K562 (cell line): Measurements from ENCODE around the gene PLXNA2. TPM values are rescaled to one million over a fixed set of nuclear protein-coding genes. Genes with fewer than 3 reads are reported as not detected.

Experiments used
- ATAC-seq: fragments of 200-7000 bp; cut with Tn5 transposase; 3 replicates; pipeline ENCODE4 v1.9.1; 2020; ENCODE audit warnings: moderate library complexity
- BruUV-seq: library from RNA; stranded (reverse); fragments of 400-500 nt; replicated peaks from 2 replicates; lab custom pipeline; 2021; lab: Mats Ljungman, UMichigan
- CTCF ChIA-PET: fragments of 300-600 bp; formaldehyde crosslinking; extraction: SDS; loops from one replicate; lab custom pipeline; 2021; ENCODE audit warnings: low intra/inter-chr PET ratio; lab: Yijun Ruan, JAX
- POLR2A ChIA-PET: fragments of 300-600, 350-650 bp; sonication (Branson Sonifier 250); formaldehyde crosslinking; extraction: SDS; loops from one replicate; lab custom pipeline; 2021; ENCODE audit warnings: antibody characterized with exemption, inconsistent platforms; lab: Yijun Ruan, JAX
- DNase-seq, 4 experiments: peaks; one replicate each; pipeline versions ENCODE4 v3.0.0 to v3.0.0-alpha.2; 2011 to 2018; ENCODE audit warnings: low spot score in 3 of 4, mixed read lengths in 3 of 4; ENCODE audit errors: extremely low read depth in 1 of 4
- FAIRE-seq: peaks from 2 replicates; lab custom pipeline; 2011; peaks lifted over from hg19 to GRCh38; lab: Jason Lieb, UNC
- H2AFZ ChIP-seq: 2 replicates; pipeline ENCODE4 v1.6.0; 2011; ENCODE audit warnings: low read depth, low read length, control low read depth, inconsistent platforms
- H3K27ac ChIP-seq: fragments of 200-600 bp; 3 replicates; pipeline ENCODE4 v1.8.0; 2011; ENCODE audit warnings: low read depth, mild to moderate bottlenecking, control low read depth, inconsistent platforms, low read length, moderate library complexity, mixed read lengths; ENCODE audit errors: extremely low read depth
- H3K27me3 ChIP-seq, 2 experiments: fragments of 300-600 bp in 1 of 2; 2 replicates in 1 of 2; 3 replicates in 1 of 2; pipeline versions ENCODE4 v1.6.0 to v1.8.0; 2011; ENCODE audit warnings: inconsistent platforms in 2 of 2, low read length in 2 of 2, mild to moderate bottlenecking in 1 of 2, mixed read lengths in 1 of 2, moderate library complexity in 1 of 2; ENCODE audit not compliant: control insufficient read depth in 2 of 2, insufficient read depth in 2 of 2
- H3K36me3 ChIP-seq: fragments of 300-600 bp; 3 replicates; pipeline ENCODE4 v1.8.0; 2011; ENCODE audit warnings: mild to moderate bottlenecking, low read length, inconsistent platforms; ENCODE audit not compliant: control insufficient read depth, insufficient read depth
- H3K4me1 ChIP-seq, 2 experiments: fragments of 200-600 bp in 1 of 2; replicated peaks in 1 of 2; 2 replicates in 1 of 2; 3 replicates in 1 of 2; pipeline versions ENCODE4 v1.5.1 to v1.8.0; 2011; ENCODE audit warnings: inconsistent platforms in 2 of 2, low read length in 2 of 2, mild to moderate bottlenecking in 1 of 2, mixed read lengths in 1 of 2, moderate library complexity in 1 of 2; ENCODE audit not compliant: control insufficient read depth in 2 of 2, insufficient read depth in 2 of 2
- H3K4me2 ChIP-seq: 2 replicates; pipeline ENCODE4 v1.6.1; 2011; ENCODE audit warnings: low read length, control low read depth, inconsistent platforms, mixed read lengths; ENCODE audit not compliant: insufficient read depth
- H3K4me3 ChIP-seq: fragments of 200-600 bp; sonication (generic), shearing (Covaris generic); 2 replicates; pipeline ENCODE4 v1.5.1; 2016; ENCODE audit warnings: control low read depth, inconsistent platforms
- H3K79me2 ChIP-seq: fragments of 200-600 bp; 3 replicates; pipeline ENCODE4 v1.8.0; 2011; ENCODE audit warnings: low read length, inconsistent platforms; ENCODE audit not compliant: control insufficient read depth, insufficient read depth
- H3K9ac ChIP-seq, 2 experiments: 2 replicates each; pipeline versions ENCODE4 v1.6.0 to v1.6.1; 2011; ENCODE audit warnings: low read depth in 2 of 2, low read length in 2 of 2, control low read depth in 1 of 2, inconsistent platforms in 1 of 2, mild to moderate bottlenecking in 1 of 2, mixed read lengths in 1 of 2; ENCODE audit not compliant: insufficient read depth in 1 of 2
- H3K9me1 ChIP-seq: one replicate; pipeline ENCODE4 v1.6.0; 2011; ENCODE audit warnings: inconsistent platforms, mild to moderate bottlenecking, low read length, moderate library complexity; ENCODE audit not compliant: control insufficient read depth, insufficient read depth
- H3K9me3 ChIP-seq: replicated peaks from 2 replicates; pipeline ENCODE4 v1.5.1; 2011; ENCODE audit warnings: low read depth, low read length, inconsistent platforms; ENCODE audit not compliant: control insufficient read depth, insufficient read depth
- H4K20me1 ChIP-seq: replicated peaks from 2 replicates; pipeline ENCODE4 v1.6.1; 2011; ENCODE audit warnings: low read length, inconsistent platforms, mixed read lengths; ENCODE audit not compliant: control insufficient read depth, insufficient read depth
- BHLHE40 ChIP-seq: IDR thresholded peaks from 2 replicates; pipeline ENCODE4 v1.6.1; 2011; ENCODE audit warnings: low read length, improper control_type of control experiment
- CHCHD3 ChIP-seq: fragments of 250-450 bp; sonication (Bioruptor Pico); IDR thresholded peaks from 2 replicates; pipeline ENCODE4 v2.1.2; 2022; ENCODE audit warnings: mild to moderate bottlenecking
- HMBOX1 ChIP-seq: sonication (generic); IDR thresholded peaks from 2 replicates; pipeline ENCODE4 v1.6.1; 2016
- HMGXB4 ChIP-seq: sonication (generic); formaldehyde crosslinking; IDR thresholded peaks from 2 replicates; pipeline ENCODE4 v1.8.1; 2023; ENCODE audit warnings: mild to moderate bottlenecking, missing genetic modification reagents
- MECOM ChIP-seq: fragments of 250-450 bp; sonication (Bioruptor Pico); IDR thresholded peaks from 2 replicates; pipeline ENCODE4 v1.8.0; 2022; ENCODE audit warnings: inconsistent platforms
- NR2F6 ChIP-seq: fragments of 450-650 bp; formaldehyde crosslinking; IDR thresholded peaks from 2 replicates; pipeline ENCODE4 v1.4.0; 2020; ENCODE audit warnings: mild to moderate bottlenecking
- POLR2B ChIP-seq: fragments of 450-650 bp; IDR thresholded peaks from 2 replicates; pipeline ENCODE4 v1.6.1; 2018; ENCODE audit warnings: low read depth; ENCODE audit not compliant: partially characterized antibody
- STAT5A ChIP-seq: IDR thresholded peaks from 2 replicates; pipeline ENCODE4 v1.6.1; 2012; ENCODE audit warnings: low read length, inconsistent platforms, borderline replicate concordance
- TGIF2 ChIP-seq: sonication (generic); formaldehyde crosslinking; IDR thresholded peaks from 2 replicates; pipeline ENCODE4 v1.8.1; 2022; ENCODE audit warnings: mild to moderate bottlenecking, missing genetic modification reagents, moderate library complexity
- XRCC4 ChIP-seq: IDR thresholded peaks from one replicate; pipeline ENCODE4 v1.6.1; 2011; ENCODE audit not compliant: insufficient read depth, insufficient read length; ENCODE audit errors: extremely low read depth
- ZBTB34 ChIP-seq: fragments of 250-450 bp; sonication (Bioruptor Pico); IDR thresholded peaks from 2 replicates; pipeline ENCODE4 v1.8.0; 2021; ENCODE audit warnings: mild to moderate bottlenecking, moderate library complexity
- ZEB2 ChIP-seq: fragments of 450-650 bp; IDR thresholded peaks from 2 replicates; pipeline ENCODE4 v1.6.1; 2016
- ZNF175 ChIP-seq: fragments of 200-800 bp; sonication (Bioruptor generic); IDR thresholded peaks from 2 replicates; pipeline ENCODE4 v1.6.1; 2016; ENCODE audit warnings: low read depth, mild to moderate bottlenecking, missing genetic modification characterization, missing compliant biosample characterization
- ZNF347 ChIP-seq: fragments of 450-650 bp; formaldehyde crosslinking; IDR thresholded peaks from 2 replicates; pipeline ENCODE4 v1.4.0; 2020; ENCODE audit warnings: low read depth, mild to moderate bottlenecking, moderate library complexity
- WGBS: fragments of 100-300 bp; shearing (Covaris generic); methylation state at CpG from one replicate; pipeline ENCODE4 v1.1.6; 2016; ENCODE audit warnings: low coverage, mixed read lengths; ENCODE audit not compliant: insufficient coverage; ENCODE audit errors: missing lambda C conversion rate; 5-methylcytosine and 5-hydroxymethylcytosine counted together
- in situ Hi-C: fragments of 300-500 bp; cut with MboI; formaldehyde crosslinking; loops from 4 replicates; pipeline ENCODE4 v1.15.0; 2018; ENCODE audit warnings: inconsistent platforms, mixed read lengths
- intact Hi-C: fragments of 100-400 bp; cut with micrococcal nuclease; formaldehyde crosslinking; loops from 2 replicates; pipeline ENCODE4 v1.14.2; 2022
- polyA plus RNA-seq, 8 experiments: library from polyadenylated mRNA; depleted of rRNA in 4 of 8; stranded (reverse) in 5 of 8; unstranded in 3 of 8; fragments of >200 nt; fragmentation: Nextera tagmentation in 2 of 8; fragmentation: Illumina TruSeq in 1 of 8; extraction: Ambion mirVana in 2 of 8; extraction: Trizol in 1 of 8; gene quantifications; 2 replicates each; pipeline versions ENCODE4 v1.2.1 to v1.2.3, GENCODE V29; 2011 to 2014; ENCODE audit warnings: inconsistent platforms in 1 of 8, missing spikeins in 1 of 8
- total RNA-seq, 7 experiments: library from RNA; depleted of rRNA in 6 of 7; stranded (reverse); fragments of >200 nt in 6 of 7; fragmentation: Illumina TruSeq in 2 of 7; extraction: Trizol in 2 of 7; gene quantifications; 2 replicates each; pipeline versions ENCODE4 v1.2.1 to v1.2.3, GENCODE V29; 2011 to 2021; ENCODE audit warnings: low replicate concordance in 1 of 7

PLXNA2 gene
- total and polyA plus RNA-seq, 9 of the 15 experiments (the other 6 are each of a cell fraction or from before 2014, with no cell fraction given) = 0.01 to 1.3 (median 0.32) TPM

GRCh38 chr1:208019257-208019656 lies 224.9 kb downstream of the PLXNA2 start:
- 0% methylated on average over 2 of the region's 2 CpGs for WGBS
- POLR2A ChIA-PET = interaction anchor here (0.7 to 1.4 kb wide), 3 partner anchors 11 to 202 kb away, joined by 3 read pairs; no protein-coding TSS in a partner anchor
- no peak for FAIRE-seq

More at GRCh38 chr1:208019257-208019656, 224.9 kb downstream of the PLXNA2 start:
- no peak overlapping the region; the same call in 1 of the 2 replicates for H3K4me2 ChIP-seq
- H2AFZ ChIP-seq = 0 out of 2 replicates have a peak overlapping the region, but pooled peaks have one; percentile 8
- no peaks in the 10 kb centered on the region for H3K36me3 ChIP-seq
- no peak overlapping the region for H3K9ac ChIP-seq
- no peaks in the 10 kb centered on the region for H3K9me1 ChIP-seq
- DNase-seq = no peak
- H3K4me3 ChIP-seq = no peak overlapping the region
- no peaks in the 10 kb centered on the region for H4K20me1 ChIP-seq
- no peak for ATAC-seq
- H3K9me3 ChIP-seq = no peaks in the 10 kb centered on the region
- intact Hi-C loops (no loop called here), in situ Hi-C loops (loop anchor here (25.0 kb wide), 1 partner anchor 1193 kb away; no protein-coding TSS in a partner anchor)
- peaks cover 0 to 5% of the 10 kb centered on the region in 2 experiments; a peak in 1 of 5 replicates for H3K4me1 ChIP-seq
- CTCF ChIA-PET = interaction anchor here (0.7 kb wide), 1 partner anchor 226 kb away, joined by 3 read pairs; no protein-coding TSS in a partner anchor
- H3K27me3 ChIP-seq = peaks cover 14 to 30% of the 10 kb centered on the region in 2 experiments
- H3K79me2 ChIP-seq = no peaks in the 10 kb centered on the region
- TF ChIP-seq HMBOX1 (no peak), ZNF347 (no peak), CHCHD3 (CRISPR knock-in tag) (no peak), BHLHE40 (no peak), MECOM (CRISPR knock-in tag) (no peak), NR2F6 (CRISPR knock-in tag) (no peak), TGIF2 (CRISPR knock-in tag) (no peak), STAT5A (no peak), ZEB2 (no peak), ZBTB34 (no peak), HMGXB4 (no peak), XRCC4 (no peak), ZNF175 (no peak), POLR2B (no peak)
- H3K27ac ChIP-seq = no peak overlapping the region
- BruUV-seq = no TSS peak
